PC-9 (cell line): Measurements from ENCODE around the gene SRGAP1.

ENCODE experiments used
- EZH2 ChIP-seq: fragments of 200-600 bp; sonication (generic); IDR thresholded peaks from 2 replicates; pipeline ENCODE4 v1.8.0; 2017; ENCODE audit warnings: antibody characterized with exemption, low read depth
- TF ChIP-seq, protein P1 (sequence below): fragments of 200-600 bp; sonication (generic); conservative IDR thresholded peaks from 2 replicates; pipeline ENCODE4 v1.6.1; 2017; ENCODE audit warnings: mixed run types, antibody characterized with exemption, mild to moderate bottlenecking, moderate library complexity

DNA sequence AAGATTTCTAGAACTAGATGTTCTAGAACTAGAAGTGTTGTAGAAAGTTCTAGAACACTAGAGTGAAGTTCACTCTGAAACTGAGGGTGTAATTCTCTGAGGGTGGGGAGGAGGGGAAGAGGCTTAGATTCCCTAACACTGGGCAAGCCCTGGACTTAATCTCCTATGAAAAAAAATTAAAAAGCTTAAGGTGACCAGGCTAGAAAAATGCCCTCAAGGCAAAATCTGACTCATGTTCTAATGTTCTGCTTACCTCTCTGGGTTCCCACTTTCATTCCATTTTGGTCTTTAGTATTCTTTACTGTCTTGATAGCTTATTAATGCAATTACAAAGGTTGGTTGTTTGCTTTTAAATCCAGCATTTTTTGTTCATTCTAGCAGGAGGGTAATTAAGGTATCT, 276.1 kb downstream of the SRGAP1 start:
- TF ChIP-seq, protein P1, sequence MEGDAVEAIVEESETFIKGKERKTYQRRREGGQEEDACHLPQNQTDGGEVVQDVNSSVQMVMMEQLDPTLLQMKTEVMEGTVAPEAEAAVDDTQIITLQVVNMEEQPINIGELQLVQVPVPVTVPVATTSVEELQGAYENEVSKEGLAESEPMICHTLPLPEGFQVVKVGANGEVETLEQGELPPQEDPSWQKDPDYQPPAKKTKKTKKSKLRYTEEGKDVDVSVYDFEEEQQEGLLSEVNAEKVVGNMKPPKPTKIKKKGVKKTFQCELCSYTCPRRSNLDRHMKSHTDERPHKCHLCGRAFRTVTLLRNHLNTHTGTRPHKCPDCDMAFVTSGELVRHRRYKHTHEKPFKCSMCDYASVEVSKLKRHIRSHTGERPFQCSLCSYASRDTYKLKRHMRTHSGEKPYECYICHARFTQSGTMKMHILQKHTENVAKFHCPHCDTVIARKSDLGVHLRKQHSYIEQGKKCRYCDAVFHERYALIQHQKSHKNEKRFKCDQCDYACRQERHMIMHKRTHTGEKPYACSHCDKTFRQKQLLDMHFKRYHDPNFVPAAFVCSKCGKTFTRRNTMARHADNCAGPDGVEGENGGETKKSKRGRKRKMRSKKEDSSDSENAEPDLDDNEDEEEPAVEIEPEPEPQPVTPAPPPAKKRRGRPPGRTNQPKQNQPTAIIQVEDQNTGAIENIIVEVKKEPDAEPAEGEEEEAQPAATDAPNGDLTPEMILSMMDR = no peak
- no peak for TF ChIP-seq EZH2
